GM19035 (cell line): ENCODE results near the gene PNPLA1.

Source experiments
- ATAC-seq: cut with Tn5 transposase; IDR thresholded peaks from one replicate; pipeline ENCODE4 v1.9.1; 2021; ENCODE audit not compliant: unreplicated experiment

PNPLA1 gene

GRCh38 chr6:36312854-36313648, 43.2 kb downstream of the PNPLA1 start:
- no peak for ATAC-seq

DNA sequence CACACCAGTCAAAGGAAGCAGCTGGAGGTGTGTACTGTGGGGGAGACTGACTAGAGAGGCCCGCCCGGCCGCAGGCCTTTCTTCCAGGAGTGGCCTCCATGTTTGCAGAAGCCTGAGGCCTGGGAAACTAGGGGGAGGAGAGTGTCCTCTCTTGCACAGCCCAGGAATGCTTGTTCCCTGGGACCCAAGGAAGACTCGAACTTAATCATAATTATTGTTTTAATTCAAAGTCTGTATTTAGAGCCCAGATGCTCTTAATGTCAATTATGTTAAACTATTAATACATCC, 43.7 kb downstream of the PNPLA1 start:
- ATAC-seq: no peak

GRCh38 chr6:36314221-36315014, 44.6 kb downstream of the PNPLA1 start:
- ATAC-seq: no peak

DNA sequence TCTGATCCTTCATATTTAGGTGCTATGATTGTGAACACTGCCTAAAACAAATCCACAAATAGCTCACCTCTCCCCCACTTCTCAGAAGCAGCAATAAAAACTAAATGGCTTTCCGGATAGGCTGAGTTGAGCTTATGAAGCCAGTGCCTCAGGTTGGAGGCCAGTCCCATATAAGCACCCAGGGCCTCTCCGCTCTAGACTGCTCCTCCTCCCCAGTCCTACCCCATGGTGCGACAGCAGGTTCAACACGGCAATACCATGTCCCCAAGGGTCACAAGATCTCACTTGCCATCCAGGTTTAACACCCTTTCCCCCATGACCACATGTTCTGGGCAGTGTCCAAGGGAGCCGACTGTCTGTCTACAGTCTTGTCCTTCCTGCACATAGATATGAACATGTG, 46.1 kb downstream of the PNPLA1 start:
- ATAC-seq: no peak

DNA sequence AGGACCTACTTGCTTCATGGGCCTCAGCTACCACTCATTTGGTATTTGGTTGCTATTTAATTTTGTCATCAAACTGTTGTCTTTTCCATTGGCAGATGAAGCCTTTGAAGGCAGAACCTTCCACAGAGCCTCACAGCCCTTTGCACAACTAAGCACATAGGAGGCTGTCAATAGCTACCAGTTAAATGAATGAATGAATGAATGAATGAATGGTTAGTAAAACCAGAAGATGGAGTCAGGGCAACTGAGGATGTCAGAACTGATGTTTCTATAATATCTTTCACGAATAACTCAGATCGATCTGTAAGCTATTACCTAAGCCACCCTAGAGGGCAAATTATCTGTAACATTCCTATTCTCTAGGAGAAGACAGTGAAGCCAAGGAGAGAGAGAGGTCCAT, 47.8 kb downstream of the PNPLA1 start:
- ATAC-seq: no peak

GRCh38 chr6:36318690-36319435, 49.0 kb downstream of the PNPLA1 start:
- no peak for ATAC-seq

GRCh38 chr6:36319436-36319762, 49.5 kb downstream of the PNPLA1 start:
- ATAC-seq: no peak

DNA sequence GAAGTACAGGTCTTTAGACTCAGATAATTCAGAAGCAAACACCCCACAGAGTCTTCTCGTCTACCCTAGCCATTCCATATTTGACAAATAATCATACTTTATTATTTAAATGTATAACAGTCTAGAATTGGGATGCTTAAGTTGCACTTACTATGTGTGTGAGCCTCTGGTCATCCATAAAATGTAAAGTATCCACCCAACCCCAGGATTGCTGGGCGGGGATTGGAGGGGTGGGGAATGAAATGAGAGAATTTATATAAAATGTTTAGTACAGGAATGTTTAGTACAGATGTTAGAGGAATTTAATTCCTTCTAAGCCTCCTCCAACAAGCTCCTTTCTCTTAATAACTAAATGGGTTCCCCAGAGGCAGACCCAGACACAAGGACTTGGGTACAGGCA, 50.0 kb downstream of the PNPLA1 start:
- ATAC-seq: no peak

DNA sequence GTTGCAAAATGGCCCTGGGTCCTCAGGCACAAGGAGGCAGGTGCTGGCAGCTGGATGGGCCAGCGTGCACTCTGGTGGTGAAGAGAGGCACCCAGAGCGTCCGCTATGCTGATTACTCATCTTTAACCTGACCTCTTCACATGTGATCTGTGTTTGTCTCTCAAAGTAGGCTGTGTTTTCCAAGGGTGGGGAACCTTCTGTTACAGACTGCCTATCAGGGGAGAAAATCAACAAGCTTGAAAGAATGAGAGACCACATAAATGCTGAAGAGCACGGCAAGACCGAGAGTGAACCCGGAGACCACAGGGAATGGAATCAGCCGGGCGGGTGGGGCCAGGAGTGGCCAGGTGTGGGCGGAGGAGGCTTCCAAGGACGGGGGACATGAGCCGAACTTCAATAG, 50.6 kb downstream of the PNPLA1 start:
- no peak for ATAC-seq

DNA sequence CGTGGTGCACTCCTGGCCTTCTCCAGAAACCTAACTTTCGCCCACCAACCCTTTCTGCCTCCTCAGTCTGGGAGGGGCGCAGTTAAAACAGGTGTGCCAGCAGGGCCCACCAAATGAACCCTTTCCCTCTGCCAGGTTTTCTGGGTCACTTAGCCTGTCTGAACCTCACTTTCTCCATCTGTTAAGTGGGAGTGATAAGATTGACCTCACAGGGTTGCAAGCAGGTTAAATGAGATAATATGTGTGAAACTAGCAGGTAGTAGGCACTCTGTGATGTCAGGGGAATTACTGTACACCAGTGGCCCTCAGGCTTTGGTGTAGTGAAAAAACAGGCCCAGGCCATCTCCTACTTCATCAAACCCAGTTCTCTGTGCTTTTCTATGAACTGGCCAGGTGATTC, 52.7 kb downstream of the PNPLA1 start:
- ATAC-seq: no peak

DNA sequence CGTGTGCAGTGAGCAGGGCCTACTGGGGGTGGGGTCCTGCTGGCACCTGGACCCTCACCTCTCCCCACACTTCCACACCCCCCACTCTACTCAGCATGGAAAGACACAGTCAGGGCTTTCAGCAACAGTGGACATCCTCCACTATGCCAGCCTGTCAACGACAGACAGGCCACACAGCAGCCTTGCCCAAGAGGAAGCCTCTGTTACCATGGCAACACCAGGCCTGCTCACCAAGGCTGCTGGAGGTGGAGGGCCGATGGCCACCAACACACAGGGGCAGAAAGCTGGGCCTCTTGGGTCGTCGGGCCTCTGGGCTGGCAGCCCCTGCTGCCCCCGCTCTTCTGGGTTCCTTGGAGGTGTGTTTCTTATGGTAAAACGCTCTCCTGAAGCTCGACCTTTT, 53.2 kb downstream of the PNPLA1 start:
- ATAC-seq: no peak

GRCh38 chr6:36324191-36324590, 54.3 kb downstream of the PNPLA1 start:
- ATAC-seq: no peak

DNA sequence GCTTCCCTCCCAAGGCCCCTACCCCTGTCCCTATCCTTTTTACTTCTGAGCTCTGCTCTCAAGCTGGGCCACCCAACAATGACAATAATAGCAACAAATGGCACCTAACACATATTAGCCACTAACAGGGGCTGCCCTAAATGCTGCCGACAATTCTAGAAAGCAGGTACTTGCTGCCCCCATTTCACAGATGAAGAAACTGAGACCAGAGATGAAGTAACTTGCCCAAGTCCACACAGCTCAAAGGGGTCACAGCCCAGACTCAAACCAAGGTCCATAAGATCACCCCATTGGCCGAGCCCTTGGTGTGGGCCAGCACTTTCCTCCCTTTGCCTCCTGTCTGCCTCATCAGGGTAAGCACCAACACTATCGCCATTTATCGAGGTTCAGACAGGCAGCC, 54.9 kb downstream of the PNPLA1 start:
- no peak for ATAC-seq

DNA sequence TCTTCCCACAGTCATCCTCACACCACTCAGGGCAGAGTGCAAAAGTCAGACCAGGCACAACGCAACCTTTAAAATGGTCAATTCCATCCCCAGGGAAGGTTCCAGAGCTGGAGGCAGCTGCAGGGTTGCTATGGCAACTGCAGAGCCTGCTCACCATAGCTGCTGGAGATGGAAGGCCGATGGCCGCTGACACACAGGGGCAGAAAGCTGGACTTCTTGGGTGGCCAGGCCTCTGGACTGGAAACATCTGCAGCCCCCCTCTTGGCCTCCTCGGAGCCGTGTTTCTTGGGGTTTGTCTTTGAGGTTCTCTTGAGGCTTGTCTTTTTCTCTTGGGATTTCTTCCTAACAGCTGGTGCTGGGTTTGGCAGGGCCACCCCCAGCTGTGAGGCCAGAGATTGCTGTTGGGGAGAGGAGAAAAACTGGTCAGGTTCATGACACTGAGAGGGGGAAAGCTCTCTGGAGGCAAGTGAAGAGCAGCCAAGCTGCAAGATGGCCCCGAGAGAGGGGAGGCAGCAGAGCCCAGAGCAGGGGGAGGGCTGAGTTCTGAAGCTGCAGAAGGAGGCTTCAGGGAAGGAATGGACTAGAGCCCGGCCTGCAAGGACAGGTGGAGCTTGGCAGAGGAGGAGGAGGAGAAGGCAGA, 56.6 kb downstream of the PNPLA1 start:
- ATAC-seq: no peak

DNA sequence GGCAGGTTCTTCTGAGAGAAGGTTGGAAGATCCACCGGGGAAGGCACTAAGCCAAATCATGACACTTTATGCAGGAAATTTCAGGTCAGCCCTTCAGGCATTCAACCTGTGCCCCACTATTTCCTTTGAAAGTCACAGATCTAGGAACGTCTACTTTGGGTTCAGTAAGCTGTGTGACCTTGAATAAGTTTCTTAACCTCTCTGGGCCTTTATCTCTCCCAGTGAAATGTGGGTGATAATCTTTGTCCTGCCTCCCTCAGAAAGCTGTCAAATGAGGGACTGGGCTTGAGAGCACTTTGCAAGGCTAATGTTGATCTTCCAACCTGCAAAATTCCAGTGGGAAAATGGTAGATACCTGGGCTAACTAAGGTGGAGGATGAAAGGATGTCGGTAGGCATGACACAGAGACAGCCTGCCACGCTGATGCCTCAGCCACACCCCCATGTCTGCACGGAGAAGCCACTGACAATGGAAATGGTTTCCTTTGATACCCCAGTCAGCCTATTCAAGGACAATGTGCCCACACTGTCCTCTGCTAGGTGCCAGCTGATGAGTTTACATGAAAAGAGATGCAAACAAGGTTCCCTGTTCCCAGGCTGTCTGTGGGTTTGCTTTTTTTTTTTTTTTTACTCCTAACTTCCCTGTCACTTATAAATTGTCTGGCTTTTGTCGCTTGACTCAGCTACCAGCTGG, 57.5 kb downstream of the PNPLA1 start:
- ATAC-seq: no peak

DNA sequence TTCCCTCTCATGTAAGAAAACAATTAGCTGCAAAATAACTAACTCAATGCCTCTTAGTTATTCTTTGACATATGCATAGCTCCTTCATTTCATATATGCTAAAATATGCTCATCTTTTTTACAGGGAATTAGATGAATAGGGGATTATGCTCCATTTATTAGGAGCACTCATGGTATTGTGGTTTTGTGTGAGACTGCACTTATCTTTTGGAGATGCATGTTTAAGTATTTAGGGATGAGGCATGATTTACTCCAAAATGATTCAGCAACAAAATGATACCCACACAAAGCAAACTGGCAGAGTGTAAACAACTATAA, 58.0 kb downstream of the PNPLA1 start:
- no peak for ATAC-seq

- no peak for ATAC-seq
Observed at GRCh38 chr6:36328600-36328999, 58.7 kb downstream of the PNPLA1 start.

DNA sequence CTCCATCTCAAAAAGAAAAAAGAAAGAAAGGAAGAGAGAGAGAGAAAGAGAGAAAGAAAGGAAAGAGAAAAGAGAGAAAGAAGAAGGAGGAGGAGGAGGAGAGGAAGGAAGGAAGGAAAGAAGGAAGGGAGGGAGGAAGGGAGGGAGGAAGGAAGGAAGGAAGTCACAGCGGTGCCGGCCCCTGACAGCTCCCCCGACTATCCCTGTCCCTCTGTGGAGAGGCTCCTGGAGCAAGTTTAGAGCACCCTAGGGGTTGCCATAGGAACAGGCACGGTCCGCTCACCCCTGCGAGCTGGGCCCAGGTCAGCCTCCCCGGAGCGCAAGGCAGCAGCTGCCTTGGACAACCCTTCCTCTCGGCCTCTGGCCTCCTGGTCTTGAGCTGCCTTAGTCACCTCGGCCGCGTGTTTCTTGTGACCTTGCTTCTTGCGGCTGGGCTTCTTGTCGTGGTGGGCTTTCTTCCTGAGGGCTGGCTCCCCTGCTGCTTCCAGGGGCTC, 60.0 kb downstream of the PNPLA1 start:
- ATAC-seq: no peak

GRCh38 chr6:36330366-36330765, 60.5 kb downstream of the PNPLA1 start:
- no peak for ATAC-seq

DNA sequence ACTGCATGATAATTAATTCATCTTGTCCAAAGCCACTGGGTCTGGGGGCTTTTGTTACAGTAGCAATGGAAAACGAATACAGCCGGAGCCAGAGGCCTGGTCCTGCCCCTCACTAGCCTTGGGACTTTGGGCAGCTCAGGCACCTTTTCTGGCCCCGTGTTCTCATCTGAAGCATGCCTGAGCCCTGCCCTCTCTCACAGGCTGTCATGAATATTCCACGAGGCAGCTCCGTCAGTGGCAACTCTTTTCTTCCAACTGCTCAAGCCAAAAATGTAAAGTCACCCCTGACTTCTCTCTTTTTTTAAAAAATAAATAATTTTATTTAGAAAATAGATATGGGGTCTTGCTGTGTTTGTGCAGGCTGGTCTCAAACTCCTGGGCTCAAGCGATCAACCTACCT, 61.5 kb downstream of the PNPLA1 start:
- no peak for ATAC-seq
